ENCODE data around the gene RAB4B. TPM values are rescaled to one million over a fixed set of nuclear protein-coding genes. Genes with fewer than 3 reads are reported as not detected.
"Not testable (repeated sequence)": the region's sequence is repeated elsewhere in the genome, so short reads cannot be mapped to it uniquely, and the experiment has no call there.

The RAB4B gene
- total RNA-seq, 1 donor from 2014 or later, result 23.6 TPM

DNA sequence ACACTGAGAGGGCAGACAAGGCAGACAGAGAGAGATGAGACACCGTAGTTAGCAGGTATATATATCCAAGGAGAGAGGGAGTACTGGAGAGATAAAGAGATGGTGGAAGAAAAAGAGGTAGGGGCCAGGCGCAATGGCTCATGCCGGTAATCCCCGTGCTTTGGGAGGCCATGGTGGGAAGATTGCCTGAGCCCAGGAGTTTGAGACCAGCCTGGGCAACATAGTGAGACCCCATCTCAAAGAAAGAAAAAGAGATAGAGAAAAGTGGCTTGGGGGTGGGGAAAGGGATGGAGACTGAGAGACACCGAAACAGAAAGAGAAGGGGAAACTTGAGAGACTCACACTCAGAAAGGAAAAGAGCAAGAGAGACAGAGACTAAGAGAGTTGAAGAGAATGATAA is 2.5 kb downstream of the RAB4B start:
- TF ChIP-seq, protein P1, sequence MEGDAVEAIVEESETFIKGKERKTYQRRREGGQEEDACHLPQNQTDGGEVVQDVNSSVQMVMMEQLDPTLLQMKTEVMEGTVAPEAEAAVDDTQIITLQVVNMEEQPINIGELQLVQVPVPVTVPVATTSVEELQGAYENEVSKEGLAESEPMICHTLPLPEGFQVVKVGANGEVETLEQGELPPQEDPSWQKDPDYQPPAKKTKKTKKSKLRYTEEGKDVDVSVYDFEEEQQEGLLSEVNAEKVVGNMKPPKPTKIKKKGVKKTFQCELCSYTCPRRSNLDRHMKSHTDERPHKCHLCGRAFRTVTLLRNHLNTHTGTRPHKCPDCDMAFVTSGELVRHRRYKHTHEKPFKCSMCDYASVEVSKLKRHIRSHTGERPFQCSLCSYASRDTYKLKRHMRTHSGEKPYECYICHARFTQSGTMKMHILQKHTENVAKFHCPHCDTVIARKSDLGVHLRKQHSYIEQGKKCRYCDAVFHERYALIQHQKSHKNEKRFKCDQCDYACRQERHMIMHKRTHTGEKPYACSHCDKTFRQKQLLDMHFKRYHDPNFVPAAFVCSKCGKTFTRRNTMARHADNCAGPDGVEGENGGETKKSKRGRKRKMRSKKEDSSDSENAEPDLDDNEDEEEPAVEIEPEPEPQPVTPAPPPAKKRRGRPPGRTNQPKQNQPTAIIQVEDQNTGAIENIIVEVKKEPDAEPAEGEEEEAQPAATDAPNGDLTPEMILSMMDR (conservative IDR thresholded peaks at IDR 0.05; ENCODE audit: low read depth, low read length), result no peak

GRCh38 chr19:40781140-40781539 is 3.1 kb downstream of the RAB4B start:
- no peak overlapping the region for H3K4me3 ChIP-seq (ENCODE audit: low read depth, low read length)
- TF ChIP-seq, protein P1 (conservative IDR thresholded peaks at IDR 0.05; ENCODE audit: low read depth, low read length), result no peak
- DNase-seq (ENCODE audit: low read depth), result no peak

More for the DNA sequence above, 2.5 kb downstream of the RAB4B start:
- DNase-seq (ENCODE audit: low read depth), result no peak
- H3K4me3 ChIP-seq (ENCODE audit: low read depth, low read length), result no peak overlapping the region

DNA sequence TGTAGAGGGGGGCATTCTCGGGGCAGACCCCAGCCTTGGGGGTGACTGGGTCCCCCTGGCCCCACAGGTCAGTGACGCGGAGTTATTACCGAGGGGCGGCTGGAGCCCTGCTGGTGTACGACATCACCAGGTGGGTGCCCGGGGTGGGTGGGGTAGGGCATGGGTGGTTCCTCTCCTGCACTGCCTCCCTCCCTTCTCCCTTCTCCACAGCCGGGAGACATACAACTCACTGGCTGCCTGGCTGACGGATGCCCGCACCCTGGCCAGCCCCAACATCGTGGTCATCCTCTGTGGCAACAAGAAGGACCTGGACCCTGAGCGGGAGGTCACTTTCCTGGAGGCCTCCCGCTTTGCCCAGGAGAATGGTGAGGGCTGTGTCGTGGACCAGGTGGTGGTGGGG is 5.7 kb downstream of the RAB4B start:
- TF ChIP-seq, protein P1 (conservative IDR thresholded peaks at IDR 0.05; ENCODE audit: low read depth, low read length), result no peak
- no peak for DNase-seq (ENCODE audit: low read depth)
- no peak overlapping the region for H3K4me3 ChIP-seq (ENCODE audit: low read depth, low read length)

GRCh38 chr19:40784146-40784545 is 6.1 kb downstream of the RAB4B start:
- not testable (repeated sequence) for H3K4me3 ChIP-seq (ENCODE audit: low read depth, low read length)

DNA sequence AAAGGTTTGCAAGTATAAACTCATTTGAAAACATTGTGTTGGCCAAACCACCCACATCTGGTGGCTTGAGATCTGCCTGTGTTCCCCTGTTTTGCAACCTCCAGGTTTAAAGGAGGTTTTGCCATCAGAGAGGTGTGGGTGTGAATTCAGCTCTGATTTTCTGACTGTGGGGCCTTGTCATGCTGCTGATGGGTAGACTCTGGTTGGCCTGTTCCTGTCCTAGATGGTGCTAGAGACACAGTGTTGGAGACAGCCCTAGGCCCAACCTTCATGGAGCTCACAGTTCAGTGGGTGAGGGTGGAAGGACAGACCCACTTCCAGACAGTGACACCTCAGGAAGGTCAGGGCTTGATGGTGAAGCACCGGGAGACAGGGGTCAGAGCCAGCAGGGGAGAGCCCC is 7.5 kb downstream of the RAB4B start:
- TF ChIP-seq, protein P1 (conservative IDR thresholded peaks at IDR 0.05; ENCODE audit: low read depth, low read length), result no peak
- no peak for DNase-seq (ENCODE audit: low read depth)
- H3K4me3 ChIP-seq (ENCODE audit: low read depth, low read length), result no peak overlapping the region

More at GRCh38 chr19:40784146-40784545, 6.1 kb downstream of the RAB4B start:
- DNase-seq (ENCODE audit: low read depth), result not testable (repeated sequence)

DNA sequence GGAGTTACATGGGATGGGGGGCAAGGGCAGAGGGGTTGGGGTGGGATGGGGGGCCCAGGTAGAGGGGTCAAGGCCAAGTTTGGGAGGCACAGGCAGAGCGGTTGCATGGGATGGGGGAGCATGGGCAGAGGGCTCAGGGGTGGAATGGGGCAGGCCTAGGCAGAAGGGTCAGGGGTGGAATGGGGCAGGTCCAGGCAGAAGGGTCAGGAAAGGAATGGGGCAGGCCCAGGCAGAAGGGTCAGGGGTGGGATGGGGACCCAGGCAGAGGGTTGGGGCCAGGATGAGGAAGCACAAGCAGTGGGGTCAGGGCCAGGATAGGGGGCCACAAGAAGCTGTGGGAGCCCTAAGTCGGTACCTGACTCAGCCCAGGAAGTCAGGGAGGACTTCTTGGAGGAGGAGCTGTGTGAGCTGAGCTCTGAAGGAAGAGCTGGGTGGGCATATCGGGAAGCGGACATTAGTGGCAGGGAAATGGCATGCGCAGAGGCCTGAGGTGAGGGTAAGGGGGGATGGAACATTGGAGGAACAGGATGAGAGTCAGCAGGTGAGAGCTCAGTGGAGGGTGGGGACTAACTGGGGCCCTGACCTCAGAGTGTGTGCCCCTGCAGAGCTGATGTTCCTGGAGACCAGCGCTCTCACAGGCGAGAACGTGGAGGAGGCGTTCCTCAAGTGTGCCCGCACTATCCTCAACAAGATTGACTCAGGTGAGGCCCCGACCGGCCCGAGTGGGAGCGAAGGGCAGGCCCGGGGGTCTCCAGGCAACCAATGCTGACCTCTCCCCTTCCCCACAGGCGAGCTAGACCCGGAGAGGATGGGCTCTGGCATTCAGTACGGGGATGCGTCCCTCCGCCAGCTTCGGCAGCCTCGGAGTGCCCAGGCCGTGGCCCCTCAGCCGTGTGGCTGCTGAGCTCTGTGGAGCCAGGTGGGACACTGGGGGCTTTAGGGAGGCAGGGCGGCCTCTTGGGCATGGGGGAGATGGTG is 8.3 kb downstream of the RAB4B start:
- DNase-seq (ENCODE audit: low read depth), result no peak
- TF ChIP-seq, protein P1 (conservative IDR thresholded peaks at IDR 0.05; ENCODE audit: low read depth, low read length), result no peak

DNA sequence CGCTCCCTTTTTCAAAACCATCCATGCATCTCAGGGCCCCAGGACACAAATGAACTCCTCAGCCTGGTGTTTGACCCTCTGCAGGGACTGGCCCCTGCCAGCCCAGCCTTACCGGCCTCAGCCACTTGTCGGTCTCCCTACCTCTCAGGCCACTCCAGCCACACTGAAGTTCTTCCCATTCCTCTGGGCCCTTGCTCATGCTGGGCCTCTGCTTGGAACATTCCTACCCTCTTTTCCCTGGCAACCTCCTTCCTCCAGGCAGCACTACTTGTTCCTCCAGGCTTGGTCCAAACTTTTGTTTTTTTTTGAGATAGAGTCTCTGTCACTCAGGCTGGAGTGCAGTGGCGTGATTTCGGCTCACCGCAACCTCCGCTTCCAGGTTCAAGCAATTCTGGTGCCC is 13.3 kb downstream of the RAB4B start:
- DNase-seq (ENCODE audit: low read depth), result no peak
- H3K4me3 ChIP-seq (ENCODE audit: low read depth, low read length), result no peak overlapping the region
- TF ChIP-seq, protein P1 (conservative IDR thresholded peaks at IDR 0.05; ENCODE audit: low read depth, low read length), result no peak

More for the DNA sequence above, 8.3 kb downstream of the RAB4B start:
- H3K4me3 ChIP-seq (ENCODE audit: low read depth, low read length), result no peak overlapping the region
